MG63 (cell line): ENCODE measurements around the gene PROCA1. TPM values are rescaled to one million over a fixed set of nuclear protein-coding genes. Genes with fewer than 3 reads are reported as not detected.
"Not testable (repeated sequence)": the region's sequence is repeated elsewhere in the genome, so short reads cannot be mapped to it uniquely, and the experiment has no call there.

ENCODE experiments used
- DNase-seq: peaks from one replicate; pipeline ENCODE4 v3.0.0-alpha.2; 2020
- H3K27me3 ChIP-seq: fragments of 250-450 bp; sonication (Bioruptor Pico); 2 replicates; pipeline ENCODE4 v1.5.1; 2020; ENCODE audit warnings: mild to moderate bottlenecking, moderate library complexity
- H3K36me3 ChIP-seq: fragments of 250-450 bp; sonication (Bioruptor Pico); 2 replicates; pipeline ENCODE4 v1.5.1; 2020; ENCODE audit warnings: mild to moderate bottlenecking, moderate library complexity
- H3K4me3 ChIP-seq: fragments of 250-450 bp; sonication (Bioruptor Pico); 2 replicates; pipeline ENCODE4 v1.5.1; 2020; ENCODE audit warnings: mild to moderate bottlenecking, moderate library complexity
- H3K9me3 ChIP-seq: fragments of 250-450 bp; sonication (Bioruptor Pico); 2 replicates; pipeline ENCODE4 v1.5.1; 2020; ENCODE audit warnings: mild to moderate bottlenecking, moderate library complexity
- total RNA-seq: library from RNA; depleted of rRNA; stranded (reverse); fragments of >200 nt; shearing (Covaris generic); gene quantifications from 2 replicates; pipeline ENCODE4 v1.2.3, GENCODE V29; 2014; ENCODE audit warnings: low replicate concordance

PROCA1 gene
- total RNA-seq, 1 experiment from 2014 or later = 0.79 TPM

GRCh38 chr17:28733346-28733745, 21.7 kb upstream of the PROCA1 start:
- no peak for DNase-seq
- no peak overlapping the region for H3K4me3 ChIP-seq
- no peaks in the 10 kb centered on the region for H3K27me3 ChIP-seq
- no peaks in the 10 kb centered on the region for H3K9me3 ChIP-seq
- no peaks in the 10 kb centered on the region for H3K36me3 ChIP-seq

- Histone ChIP-seq H3K27me3 (no peaks in the 10 kb centered on the region), H3K36me3 (peaks cover 5% of the 10 kb centered on the region), H3K9me3 (no peaks in the 10 kb centered on the region), H3K4me3 (no peak overlapping the region)
- no peak for DNase-seq
Observed at GRCh38 chr17:28729950-28730330, 18.3 kb upstream of the PROCA1 start.

- no peaks in the 10 kb centered on the region for H3K27me3 ChIP-seq
- DNase-seq = peak; percentile 97
- peaks cover 18% of the 10 kb centered on the region for H3K36me3 ChIP-seq
- H3K4me3 ChIP-seq = peak within 1 kb of the TSS; percentile 69
- no peaks in the 10 kb centered on the region for H3K9me3 ChIP-seq
Observed at GRCh38 chr17:28728364-28729200, 16.9 kb upstream of the PROCA1 start, which contains the start of gene NEK8. TSS of gene NEK8 (plus strand) at chr17:28728788. CDS start at chr17:28728814, 26 bp downstream.

GRCh38 chr17:28726627-28727491, 15.2 kb upstream of the PROCA1 start:
- Histone ChIP-seq H3K27me3 (no peaks in the 10 kb centered on the region), H3K36me3 (peaks cover 36% of the 10 kb centered on the region), H3K9me3 (no peaks in the 10 kb centered on the region), H3K4me3 (peak overlapping the region; percentile 69)
- DNase-seq = peak; percentile 91

GRCh38 chr17:28726226-28726626, 14.5 kb upstream of the PROCA1 start, which contains the start of gene TLCD1:
TSS of gene TLCD1 (minus strand) at chr17:28726233. CDS start at chr17:28726097, 136 bp downstream.
- DNase-seq = peak; percentile 78
- H3K9me3 ChIP-seq = no peaks in the 10 kb centered on the region
- no peaks in the 10 kb centered on the region for H3K27me3 ChIP-seq
- peak within 1 kb of the TSS; percentile 69 for H3K4me3 ChIP-seq
- peaks cover 42% of the 10 kb centered on the region for H3K36me3 ChIP-seq

- peak overlapping the region; percentile 69 for H3K4me3 ChIP-seq
- H3K36me3 ChIP-seq = peaks cover 47% of the 10 kb centered on the region
- no peaks in the 10 kb centered on the region for H3K27me3 ChIP-seq
- no peaks in the 10 kb centered on the region for H3K9me3 ChIP-seq
- peak; percentile 92 for DNase-seq
Observed at GRCh38 chr17:28725660-28726225, 14.1 kb upstream of the PROCA1 start.

GRCh38 chr17:28725166-28725659, 13.5 kb upstream of the PROCA1 start:
- Histone ChIP-seq H3K4me3 (peak overlapping the region; percentile 69), H3K27me3 (no peaks in the 10 kb centered on the region), H3K36me3 (peaks cover 52% of the 10 kb centered on the region), H3K9me3 (no peaks in the 10 kb centered on the region)
- DNase-seq = peak; percentile 74

GRCh38 chr17:28724500-28725165, 12.9 kb upstream of the PROCA1 start:
- DNase-seq = no peak
- Histone ChIP-seq H3K4me3 (peak overlapping the region; percentile 69), H3K36me3 (peaks cover 56% of the 10 kb centered on the region), H3K9me3 (no peaks in the 10 kb centered on the region), H3K27me3 (no peaks in the 10 kb centered on the region)

- peaks cover 56% of the 10 kb centered on the region for H3K36me3 ChIP-seq
- H3K4me3 ChIP-seq = peak overlapping the region; percentile 3
- H3K27me3 ChIP-seq, H3K9me3 ChIP-seq, DNase-seq: not testable (repeated sequence)
Observed at GRCh38 chr17:28723836-28724499, 12.3 kb upstream of the PROCA1 start.

GRCh38 chr17:28723159-28723835, 11.6 kb upstream of the PROCA1 start:
- Histone ChIP-seq H3K36me3 (peaks cover 56% of the 10 kb centered on the region), H3K9me3 (no peaks in the 10 kb centered on the region), H3K4me3 (peak overlapping the region; percentile 82), H3K27me3 (no peaks in the 10 kb centered on the region)
- no peak for DNase-seq

GRCh38 chr17:28722417-28723158, 10.9 kb upstream of the PROCA1 start:
- DNase-seq = no peak
- no peaks in the 10 kb centered on the region for H3K27me3 ChIP-seq
- no peaks in the 10 kb centered on the region for H3K9me3 ChIP-seq
- H3K36me3 ChIP-seq = peaks cover 56% of the 10 kb centered on the region
- peak overlapping the region; percentile 82 for H3K4me3 ChIP-seq

- H3K36me3 ChIP-seq = peaks cover 70% of the 10 kb centered on the region
- H3K9me3 ChIP-seq, H3K27me3 ChIP-seq, DNase-seq: not testable (repeated sequence)
- H3K4me3 ChIP-seq = peak overlapping the region; percentile 82
Observed at GRCh38 chr17:28720997-28721329, 9.3 kb upstream of the PROCA1 start.

- no peaks in the 10 kb centered on the region for H3K9me3 ChIP-seq
- DNase-seq = no peak
- peaks cover 75% of the 10 kb centered on the region for H3K36me3 ChIP-seq
- peak overlapping the region; percentile 82 for H3K4me3 ChIP-seq
- no peaks in the 10 kb centered on the region for H3K27me3 ChIP-seq
Observed at GRCh38 chr17:28720247-28720996, 8.7 kb upstream of the PROCA1 start.

- H3K27me3 ChIP-seq = no peaks in the 10 kb centered on the region
- H3K4me3 ChIP-seq = peak overlapping the region; percentile 82
- H3K9me3 ChIP-seq = no peaks in the 10 kb centered on the region
- no peak for DNase-seq
- peaks cover 76% of the 10 kb centered on the region for H3K36me3 ChIP-seq
Observed at GRCh38 chr17:28719021-28719433, 7.3 kb upstream of the PROCA1 start.
